Measurements from ENCODE around the gene PTGR3. TPM values are rescaled to one million over a fixed set of nuclear protein-coding genes. Genes with fewer than 3 reads are reported as not detected.

The PTGR3 gene
- total RNA-seq, 6 experiments from 2014 or later: 9.4 to 30.1 (median 19.8) TPM

DNA sequence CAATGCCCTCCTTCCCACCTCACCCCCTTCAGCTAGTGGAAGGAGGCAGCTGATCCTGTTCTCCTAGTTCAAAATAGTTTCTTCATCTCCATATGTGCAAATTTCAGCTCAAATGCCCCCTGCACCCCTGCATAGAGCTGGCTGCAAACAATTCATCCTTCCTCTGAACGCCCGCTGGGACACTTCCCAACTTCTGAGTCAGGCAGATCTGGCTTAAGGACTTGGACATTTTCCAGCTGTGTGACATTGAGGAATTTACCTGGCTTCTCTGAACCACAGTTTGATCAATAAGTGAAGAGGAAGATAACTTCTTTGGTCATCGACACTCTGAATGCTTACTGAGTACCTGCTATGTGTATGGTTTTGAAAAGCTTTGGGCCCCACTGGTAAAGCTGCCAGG, 23.5 kb downstream of the PTGR3 start:
- Histone ChIP-seq H3K36me3 (no peaks in the 10 kb centered on the region), H3K27me3 (no peaks in the 10 kb centered on the region), H3K4me1 (no peaks in the 10 kb centered on the region), H3K4me3 (no peak overlapping the region), H3K27ac (no peak overlapping the region), H3K9me3 (no peaks in the 10 kb centered on the region)
- 88% methylated on average over 3 of the region's 3 CpGs for WGBS (ENCODE audit: insufficient coverage, low coverage, low lambda C conversion rate, missing lambda C conversion rate)
- no peak for TF ChIP-seq POLR2A (IDR thresholded peaks at IDR 0.05)
- no peak for TF ChIP-seq CTCF (IDR thresholded peaks at IDR 0.05)
- no peak for DNase-seq
- intact Hi-C loops (cut with DNase I): no loop called here
- ATAC-seq: no peak

DNA sequence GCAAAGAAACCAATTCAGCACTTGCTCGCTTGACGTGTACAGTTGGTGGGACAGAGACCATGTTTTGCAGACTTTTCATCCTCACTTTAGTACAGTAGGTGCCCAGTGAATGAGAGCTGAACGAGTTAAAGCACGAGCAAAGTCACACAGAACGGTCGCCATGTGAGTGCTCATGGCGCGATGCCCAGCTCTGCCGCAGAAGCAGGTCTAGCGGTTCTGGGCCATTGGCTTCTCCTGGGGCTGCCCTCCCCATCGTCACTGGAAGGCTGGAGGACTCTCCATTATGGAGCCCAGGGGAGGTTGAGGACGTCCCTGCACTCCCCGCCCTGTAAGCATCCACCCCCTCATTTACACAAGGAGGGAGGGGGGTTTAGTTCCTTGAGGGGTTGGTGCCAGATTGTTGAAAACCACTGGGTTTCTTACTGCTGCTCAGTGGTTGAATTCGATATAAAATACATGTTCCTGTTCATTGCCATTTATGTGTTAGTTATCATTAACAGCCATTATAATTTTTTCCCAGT, 24.9 kb downstream of the PTGR3 start:
- Histone ChIP-seq H3K36me3 (no peaks in the 10 kb centered on the region), H3K4me1 (no peaks in the 10 kb centered on the region), H3K4me3 (no peak overlapping the region), H3K27me3 (no peaks in the 10 kb centered on the region), H3K27ac (no peak overlapping the region), H3K9me3 (no peaks in the 10 kb centered on the region)
- intact Hi-C loops (cut with DNase I): no loop called here
- 92% methylated on average over 5 of the region's 14 CpGs for WGBS (ENCODE audit: insufficient coverage, low coverage, low lambda C conversion rate, missing lambda C conversion rate)
- ATAC-seq: no peak
- no peak for TF ChIP-seq POLR2A (IDR thresholded peaks at IDR 0.05)
- no peak for TF ChIP-seq CTCF (IDR thresholded peaks at IDR 0.05)
- DNase-seq: no peak

GRCh38 chr18:75183524-75183923, 25.4 kb downstream of the PTGR3 start:
- H3K27ac ChIP-seq: no peak overlapping the region

GRCh38 chr18:75179819-75180600, 28.9 kb downstream of the PTGR3 start:
- H3K27ac ChIP-seq: no peak overlapping the region
- no peak for ATAC-seq
- H3K9me3 ChIP-seq: no peaks in the 10 kb centered on the region
- no peak for TF ChIP-seq CTCF (IDR thresholded peaks at IDR 0.05)
- no peak for TF ChIP-seq POLR2A (IDR thresholded peaks at IDR 0.05)
- DNase-seq: no peak
- H3K27me3 ChIP-seq: no peaks in the 10 kb centered on the region
- no peaks in the 10 kb centered on the region for H3K4me1 ChIP-seq
- intact Hi-C loops (cut with DNase I): loop anchor here in 1 of 2 donors (10.0 kb wide), 1 partner anchor 425 kb away; no protein-coding TSS in a partner anchor
- H3K4me3 ChIP-seq: no peak overlapping the region
- 88% methylated on average over 11 of the region's 13 CpGs for WGBS (ENCODE audit: insufficient coverage, low coverage, low lambda C conversion rate, missing lambda C conversion rate)
- no peaks in the 10 kb centered on the region for H3K36me3 ChIP-seq

More at GRCh38 chr18:75183524-75183923, 25.4 kb downstream of the PTGR3 start:
- no peak overlapping the region for H3K4me3 ChIP-seq
- TF ChIP-seq CTCF (IDR thresholded peaks at IDR 0.05) (no peak), POLR2A (IDR thresholded peaks at IDR 0.05) (no peak)
- H3K9me3 ChIP-seq: no peaks in the 10 kb centered on the region
- no peaks in the 10 kb centered on the region for H3K4me1 ChIP-seq
- DNase-seq: no peak
- WGBS (ENCODE audit: insufficient coverage, low coverage, low lambda C conversion rate, missing lambda C conversion rate): 0% methylated on average over 1 of the region's 5 CpGs
- no peaks in the 10 kb centered on the region for H3K27me3 ChIP-seq
- intact Hi-C loops (cut with DNase I): no loop called here
- H3K36me3 ChIP-seq: no peaks in the 10 kb centered on the region
- ATAC-seq: no peak
